ELF-1 (cell line): ENCODE measurements around the gene CDH26.

Source experiments
- DNase-seq: peaks from one replicate; pipeline ENCODE4 v3.0.0-alpha.2; 2016; ENCODE audit warnings: low read depth, low spot score

CDH26 gene

DNA sequence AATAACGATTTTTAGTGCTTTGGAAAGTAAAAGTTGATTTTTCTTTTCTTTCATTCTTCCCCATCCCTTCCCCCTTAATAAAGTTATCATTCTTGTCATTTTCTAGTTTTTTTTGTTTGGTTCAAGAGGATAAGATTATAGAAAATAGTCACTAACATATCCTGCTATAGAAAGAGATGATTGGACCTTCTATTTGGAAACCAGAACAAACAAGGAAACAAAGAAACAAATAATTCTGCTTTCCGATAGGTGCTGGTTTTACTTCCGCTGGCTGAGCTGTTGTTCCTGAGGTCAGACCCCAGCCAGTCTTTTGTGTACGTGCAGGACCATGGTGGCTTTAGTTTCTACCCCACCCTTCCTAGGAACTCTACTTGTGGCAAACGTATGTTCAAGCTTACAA lies at the start of gene CDH26:
Gene CDH26 (plus strand): TSS at position 301 of the 400 bp plus-strand sequence. CDS start 304 bp downstream, outside the sequence.
- DNase-seq = no peak

DNA sequence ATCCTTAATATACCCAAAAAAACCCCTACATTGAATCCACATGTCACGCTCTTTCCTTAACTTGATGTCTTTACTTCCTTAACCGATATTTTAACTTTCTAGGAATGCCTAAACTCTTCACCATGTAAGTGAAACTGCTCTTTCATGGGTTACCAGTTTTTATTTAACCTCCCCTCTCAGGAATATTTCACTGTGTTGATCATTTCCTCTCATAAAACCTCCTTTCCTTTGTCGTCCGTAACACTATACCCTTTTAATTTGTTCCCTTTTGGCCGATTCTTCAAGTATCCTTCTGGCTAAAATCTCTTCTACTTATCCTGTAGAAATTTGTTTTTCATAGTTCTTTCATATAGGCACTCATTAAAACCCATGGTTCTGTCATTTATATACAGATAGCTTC lies 49.4 kb upstream of the CDH26 start:
- no peak for DNase-seq

DNA sequence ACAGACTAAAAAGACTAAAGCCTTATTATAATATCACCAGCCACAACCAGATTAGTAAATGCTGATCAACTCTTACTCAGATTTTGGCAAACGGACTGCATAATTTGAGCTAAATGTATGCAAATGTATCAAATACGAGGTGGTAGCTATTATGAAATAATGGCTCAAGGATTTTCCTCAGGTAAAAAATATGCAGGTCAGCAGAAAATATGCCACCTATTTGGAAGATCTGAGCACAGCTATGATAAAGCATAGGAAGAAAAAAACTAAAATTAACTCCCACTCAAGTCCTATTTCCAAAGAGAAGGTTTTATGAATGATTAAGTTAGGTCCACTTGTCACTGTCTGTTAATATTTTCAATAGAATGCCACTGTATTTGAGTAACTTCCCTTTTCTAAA lies 47.2 kb upstream of the CDH26 start:
- no peak for DNase-seq

DNA sequence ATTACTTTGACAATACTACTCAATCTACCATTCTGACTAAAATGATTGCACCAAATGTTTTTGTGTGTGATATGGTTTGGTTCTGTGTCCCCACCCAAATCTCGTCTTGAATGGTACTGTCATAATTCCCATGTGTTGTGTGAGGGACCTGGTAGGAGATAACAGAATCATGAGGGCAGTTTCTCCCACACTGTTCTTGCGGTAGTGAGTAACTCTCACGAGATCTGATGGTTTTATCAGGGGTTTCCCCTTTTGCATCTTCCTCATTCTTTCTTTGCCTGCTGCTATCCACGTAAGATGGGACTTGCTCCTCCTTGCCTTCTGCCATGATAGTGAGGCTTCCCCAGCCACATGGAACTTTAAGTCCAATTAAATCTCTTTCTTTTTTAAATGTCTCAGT lies 45.6 kb upstream of the CDH26 start:
- DNase-seq = no peak

DNA sequence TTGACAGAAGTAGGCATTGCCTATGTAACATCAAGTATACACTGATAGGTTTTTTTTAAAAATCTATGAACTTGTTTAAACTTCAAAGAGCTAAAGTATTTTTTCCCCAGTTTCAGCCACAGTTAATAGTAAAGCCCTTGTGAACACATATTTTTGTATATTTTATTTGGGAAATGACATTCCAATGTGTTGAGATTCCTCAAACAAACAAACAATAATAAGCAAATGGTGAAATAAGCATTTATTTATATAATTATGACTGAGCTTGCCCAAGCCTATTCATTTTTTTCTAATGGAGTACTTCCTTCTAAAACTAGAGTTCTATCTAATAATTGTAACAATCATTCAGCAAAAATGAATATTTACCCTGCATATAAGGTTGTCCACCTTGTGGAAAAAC lies 37.3 kb upstream of the CDH26 start:
- DNase-seq = no peak

DNA sequence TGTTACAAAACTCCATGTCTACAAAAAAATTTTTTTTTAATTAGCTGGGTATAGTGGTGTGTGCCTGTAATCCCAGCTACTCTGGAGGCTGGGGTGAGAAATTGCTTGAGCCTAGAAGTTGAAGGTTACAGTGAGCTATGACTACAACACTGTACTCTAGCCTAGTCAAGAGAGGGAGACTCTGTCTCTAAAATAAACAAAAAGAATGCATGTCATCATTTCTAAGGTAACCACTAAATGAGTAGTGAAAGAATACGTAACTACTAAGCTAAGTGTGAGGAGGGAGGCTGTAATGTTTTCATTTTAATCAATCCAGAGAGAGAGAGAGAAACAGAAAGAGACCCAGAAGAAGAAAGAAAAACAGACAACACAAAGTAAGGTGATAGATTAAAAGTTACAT lies 34.7 kb upstream of the CDH26 start:
- DNase-seq = no peak

DNA sequence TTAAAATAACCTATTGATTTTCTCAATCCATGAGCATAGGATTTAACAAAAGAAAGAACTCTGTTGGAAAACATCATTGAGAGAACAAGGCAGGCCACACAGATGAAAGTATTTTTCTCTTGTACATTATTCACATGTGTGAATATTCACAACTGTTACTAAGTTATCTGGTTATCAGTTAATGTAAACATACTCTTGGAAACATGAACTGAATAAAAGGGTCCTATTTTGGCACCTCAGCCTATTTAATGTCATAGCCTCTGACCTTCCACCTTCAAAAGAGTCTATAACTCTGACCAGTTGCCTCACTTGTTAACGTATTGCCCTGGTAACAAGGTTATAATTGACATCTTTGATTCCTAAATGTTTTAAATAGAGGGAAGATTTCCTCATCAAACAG lies 32.9 kb upstream of the CDH26 start:
- DNase-seq = no peak

DNA sequence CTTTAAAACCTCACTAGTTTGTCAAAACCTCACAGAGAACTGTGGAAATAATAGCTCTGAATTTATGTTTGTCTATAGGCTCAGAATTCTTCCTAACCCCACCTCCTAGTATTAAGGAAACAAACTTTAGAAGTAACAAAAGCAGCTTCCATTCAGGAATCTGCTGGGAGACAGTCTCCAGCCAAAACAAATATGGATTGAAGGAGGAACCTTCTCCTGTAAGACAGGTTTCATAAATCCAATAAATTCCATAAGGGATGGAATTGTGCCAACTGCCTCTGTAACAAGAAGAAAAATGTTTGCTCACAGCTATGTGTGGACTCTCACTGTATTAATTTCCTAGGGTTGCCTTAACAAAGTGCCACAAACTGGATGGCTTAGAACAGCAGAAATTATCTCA lies 32.3 kb upstream of the CDH26 start:
- no peak for DNase-seq

DNA sequence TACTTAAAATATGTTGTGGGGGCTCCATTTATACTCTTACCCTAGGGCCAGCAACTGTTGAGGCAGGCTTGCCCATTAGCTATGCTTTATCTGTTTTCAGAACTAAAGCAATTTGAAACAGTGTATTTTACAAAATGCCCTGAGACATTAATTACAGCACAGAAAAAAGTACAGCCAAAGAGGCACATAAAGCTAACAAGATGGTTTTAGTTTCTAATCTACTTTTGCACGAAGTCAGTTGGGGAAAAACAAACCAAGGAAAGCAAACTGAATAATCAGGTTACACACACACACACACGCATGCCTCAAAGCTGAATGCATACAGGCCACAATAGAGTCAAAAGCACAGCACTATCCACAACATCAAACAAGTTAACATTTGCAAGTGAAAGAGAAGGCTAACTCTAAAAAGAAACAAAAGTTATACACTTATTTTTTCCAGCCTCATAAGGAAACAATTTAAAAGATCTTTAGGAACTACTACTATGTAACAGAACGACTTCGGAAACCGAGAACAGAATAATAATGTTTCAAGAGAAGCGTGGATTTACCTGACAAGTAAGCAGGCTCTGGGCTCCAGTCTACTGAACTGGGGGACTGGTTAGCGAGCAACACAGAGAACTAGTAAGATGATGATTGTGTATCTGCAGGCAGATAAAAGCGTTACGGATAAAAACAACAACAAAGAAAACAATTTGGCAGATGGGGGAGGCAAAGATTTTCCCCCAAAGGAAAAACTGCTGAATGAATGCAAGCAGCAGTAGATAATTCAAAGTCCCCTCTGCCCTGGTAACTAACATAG lies 26.5 kb upstream of the CDH26 start:
- no peak for DNase-seq

DNA sequence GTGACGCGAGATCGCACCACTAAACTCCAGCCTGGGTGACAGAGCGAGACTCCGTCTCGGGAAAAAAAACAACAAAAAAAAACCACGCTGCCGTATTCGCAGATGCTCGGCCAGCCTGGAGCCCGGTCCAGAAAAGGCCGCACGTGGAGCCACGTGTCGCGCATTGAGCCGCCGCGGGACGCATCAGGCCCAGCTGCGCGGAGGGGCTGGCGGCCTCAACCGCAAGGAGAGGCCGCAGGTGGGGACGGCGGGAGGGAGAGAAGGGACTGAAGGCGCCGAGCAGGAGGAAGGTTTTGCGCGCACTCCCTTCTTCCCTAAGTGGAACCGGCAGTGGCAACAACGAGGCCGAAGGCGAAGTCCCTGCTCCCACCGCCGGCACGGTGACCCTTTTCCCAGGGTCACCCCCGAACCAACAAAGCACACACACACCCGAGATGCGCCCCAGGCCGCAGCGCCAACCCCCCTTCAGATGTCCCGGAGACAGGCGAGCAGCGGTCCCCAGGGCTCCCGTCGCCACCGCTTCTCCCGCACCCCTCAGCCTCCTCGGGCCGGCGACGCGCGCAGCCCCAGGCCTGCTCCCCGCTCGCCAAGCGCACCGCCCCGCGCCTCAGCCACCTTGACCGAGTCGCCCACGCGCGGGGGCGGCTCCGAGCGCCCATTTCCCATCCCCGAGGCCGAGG lies 25.5 kb upstream of the CDH26 start:
- no peak for DNase-seq

DNA sequence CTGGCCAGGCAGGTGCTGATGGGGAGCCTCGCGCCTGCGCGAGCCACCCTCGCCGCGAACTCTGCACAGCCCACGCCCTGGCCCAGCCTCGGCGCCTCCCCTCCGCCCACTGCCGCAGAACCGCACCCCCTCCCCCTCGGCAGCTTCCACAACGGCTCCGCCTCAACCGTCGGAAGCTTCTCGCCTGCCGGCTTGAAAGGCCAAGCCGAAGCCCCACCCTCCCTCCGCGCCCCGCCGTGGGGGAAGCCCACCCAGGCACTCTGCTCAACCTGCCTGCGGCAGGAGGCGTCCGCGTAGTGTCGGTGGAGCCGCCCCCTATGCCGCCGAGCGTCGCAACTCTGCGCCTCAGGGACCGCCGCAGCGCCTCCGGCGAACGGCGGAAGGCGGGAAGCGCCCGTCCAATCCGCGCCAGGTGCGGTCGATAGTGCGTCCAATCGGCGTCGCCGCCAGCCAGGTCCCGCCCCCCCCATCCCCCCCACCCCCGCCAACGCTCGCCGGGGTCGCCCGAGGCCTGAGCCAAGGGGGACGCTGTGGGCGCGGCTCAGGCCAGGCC lies 24.9 kb upstream of the CDH26 start, which contains the start of gene SYCP2:
Gene SYCP2 (minus strand): TSS at position 342 of the 553 bp plus-strand sequence. CDS start 11,224 bp downstream, outside the sequence.
- peak; percentile 20 for DNase-seq

DNA sequence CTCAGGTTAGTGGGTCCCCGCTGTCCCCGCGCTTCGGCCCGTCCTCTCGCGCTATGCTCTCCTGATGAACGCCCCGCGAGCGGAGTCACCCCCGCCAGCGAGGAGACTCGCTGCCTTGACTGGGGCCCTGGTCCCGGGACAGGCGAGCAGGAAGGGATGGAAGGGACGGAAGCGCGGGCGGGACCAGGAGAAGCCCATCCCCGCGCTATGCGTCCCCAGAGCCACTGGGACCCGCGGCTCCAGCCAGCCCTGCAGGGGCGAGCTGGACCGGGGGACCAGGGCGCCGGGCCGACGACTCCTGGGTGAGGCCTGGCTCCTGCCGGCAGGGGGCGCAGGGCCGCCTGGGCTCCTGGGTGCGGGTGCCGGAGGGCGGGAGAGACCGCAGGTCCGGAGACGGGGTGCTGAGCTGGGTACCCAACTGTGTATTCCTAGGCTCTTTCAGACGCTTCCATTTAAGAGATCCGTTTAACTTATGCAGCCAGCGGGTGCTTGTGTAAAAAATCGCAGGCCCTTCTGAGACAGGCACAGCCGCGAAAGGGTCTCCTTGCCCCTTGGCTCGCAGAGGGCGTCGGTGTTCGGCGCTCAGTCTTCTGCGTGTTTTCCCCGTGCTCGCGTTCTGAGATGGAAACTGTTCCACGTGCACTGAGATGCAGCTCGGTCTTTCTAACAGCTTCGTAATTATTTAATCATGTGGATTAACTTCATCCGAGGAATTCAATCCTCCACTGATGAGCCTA lies 24.2 kb upstream of the CDH26 start:
- DNase-seq = peak; percentile 88

DNA sequence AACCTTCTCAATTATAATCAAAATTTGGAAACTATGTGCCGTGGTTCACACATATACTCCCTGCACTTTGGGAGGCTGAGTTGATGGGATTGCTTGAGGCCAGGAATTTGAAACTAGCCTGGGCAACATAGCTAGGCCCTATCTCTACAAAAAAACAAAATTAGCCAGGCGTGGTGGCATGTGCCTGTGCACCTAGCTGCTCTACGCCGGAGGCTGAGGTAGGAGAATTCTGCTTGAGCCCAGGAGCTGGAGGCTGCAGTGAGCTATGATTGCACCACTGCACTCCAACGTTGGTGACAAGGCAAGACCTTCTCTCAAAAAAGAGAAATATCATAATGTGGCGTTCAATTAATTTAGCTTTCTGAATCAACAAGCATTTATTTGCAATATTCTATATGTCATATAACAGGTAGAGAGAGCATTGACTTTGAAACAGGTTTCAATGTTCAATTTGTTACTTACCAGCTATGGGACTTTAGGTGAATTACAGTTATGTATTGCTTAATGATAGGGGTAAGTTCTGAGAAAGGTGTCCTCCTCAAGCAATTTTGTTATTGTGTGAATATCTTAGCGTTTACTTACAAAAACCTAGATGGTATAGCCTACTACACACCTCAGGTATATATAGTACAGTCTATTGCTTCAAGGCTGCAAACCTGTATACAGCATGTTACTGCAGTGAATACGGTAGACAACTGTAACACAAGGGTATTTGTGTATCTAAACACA lies 22.6 kb upstream of the CDH26 start:
- no peak for DNase-seq

DNA sequence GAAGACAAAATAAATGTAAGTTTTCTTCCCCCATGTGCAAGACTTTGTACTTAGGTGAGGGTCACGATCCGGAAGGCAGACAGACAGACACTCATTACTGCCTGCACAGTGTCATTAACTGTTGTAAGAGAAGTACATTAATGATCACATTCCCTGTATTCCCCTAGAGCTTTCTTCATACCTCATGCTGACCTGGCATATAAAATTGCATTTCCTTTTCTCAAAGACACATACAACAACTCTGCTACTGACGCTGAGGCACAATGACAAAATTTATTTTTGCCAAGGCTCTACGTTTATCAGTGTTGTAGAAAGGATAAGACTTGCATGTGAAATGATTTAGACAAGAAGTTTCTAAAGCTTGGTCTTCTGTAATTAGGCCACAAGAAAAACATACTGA lies 21.8 kb upstream of the CDH26 start:
- no peak for DNase-seq

DNA sequence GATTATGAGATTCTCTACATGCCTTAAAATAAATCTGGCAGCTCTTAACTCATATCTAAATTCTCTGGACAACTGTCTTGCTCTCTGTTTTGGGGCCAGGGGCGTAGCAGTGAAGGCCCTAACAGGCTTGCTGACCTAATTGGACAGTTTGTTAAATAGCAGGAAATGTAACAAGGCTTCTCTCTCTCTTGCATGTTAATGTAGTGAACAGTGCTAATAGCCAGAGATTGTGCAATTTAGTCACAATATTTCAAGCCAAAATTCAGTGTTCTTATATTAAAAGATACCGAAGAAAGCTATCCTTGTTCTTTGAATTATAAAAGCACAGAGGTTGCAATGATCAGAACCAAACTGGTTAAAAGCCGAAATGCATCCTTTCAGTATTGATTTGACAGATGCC lies 21.1 kb upstream of the CDH26 start:
- no peak for DNase-seq

DNA sequence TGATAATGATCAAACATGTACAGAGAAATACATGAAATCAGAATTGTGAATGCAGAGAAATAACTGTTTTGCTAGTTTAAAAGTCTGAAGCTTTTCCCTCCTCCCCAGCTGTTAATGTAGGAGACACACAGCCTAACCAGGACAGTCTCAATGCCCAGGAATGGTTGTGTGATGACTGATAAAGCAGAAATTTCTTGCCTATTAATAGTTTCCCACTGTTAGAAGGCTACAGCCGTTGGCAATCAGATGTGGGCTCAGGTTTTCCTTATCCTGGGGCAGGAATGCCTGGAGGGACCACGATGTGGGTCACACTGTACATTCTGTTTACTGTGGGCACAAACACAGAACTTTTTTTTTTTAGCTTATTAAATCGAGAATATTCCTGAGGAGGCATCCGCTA lies 20.0 kb upstream of the CDH26 start:
- no peak for DNase-seq

DNA sequence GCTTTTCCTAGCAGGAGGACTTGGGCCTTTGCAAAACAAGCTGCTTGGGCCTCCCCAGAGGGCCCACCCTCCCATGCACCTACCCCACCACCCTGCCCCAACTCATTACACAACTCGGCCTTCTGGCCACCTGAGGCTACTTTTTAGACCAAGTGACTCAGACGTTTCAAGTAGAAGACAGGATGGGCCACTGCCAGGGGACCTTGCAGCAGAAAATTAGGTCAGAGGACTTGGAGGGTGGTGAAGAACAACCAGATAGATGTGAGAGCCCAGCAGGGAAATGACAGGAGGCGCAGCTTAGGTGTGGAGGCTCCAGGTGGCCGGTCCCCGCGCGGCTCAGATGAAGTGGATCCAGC lies 19.5 kb upstream of the CDH26 start:
- DNase-seq = no peak

DNA sequence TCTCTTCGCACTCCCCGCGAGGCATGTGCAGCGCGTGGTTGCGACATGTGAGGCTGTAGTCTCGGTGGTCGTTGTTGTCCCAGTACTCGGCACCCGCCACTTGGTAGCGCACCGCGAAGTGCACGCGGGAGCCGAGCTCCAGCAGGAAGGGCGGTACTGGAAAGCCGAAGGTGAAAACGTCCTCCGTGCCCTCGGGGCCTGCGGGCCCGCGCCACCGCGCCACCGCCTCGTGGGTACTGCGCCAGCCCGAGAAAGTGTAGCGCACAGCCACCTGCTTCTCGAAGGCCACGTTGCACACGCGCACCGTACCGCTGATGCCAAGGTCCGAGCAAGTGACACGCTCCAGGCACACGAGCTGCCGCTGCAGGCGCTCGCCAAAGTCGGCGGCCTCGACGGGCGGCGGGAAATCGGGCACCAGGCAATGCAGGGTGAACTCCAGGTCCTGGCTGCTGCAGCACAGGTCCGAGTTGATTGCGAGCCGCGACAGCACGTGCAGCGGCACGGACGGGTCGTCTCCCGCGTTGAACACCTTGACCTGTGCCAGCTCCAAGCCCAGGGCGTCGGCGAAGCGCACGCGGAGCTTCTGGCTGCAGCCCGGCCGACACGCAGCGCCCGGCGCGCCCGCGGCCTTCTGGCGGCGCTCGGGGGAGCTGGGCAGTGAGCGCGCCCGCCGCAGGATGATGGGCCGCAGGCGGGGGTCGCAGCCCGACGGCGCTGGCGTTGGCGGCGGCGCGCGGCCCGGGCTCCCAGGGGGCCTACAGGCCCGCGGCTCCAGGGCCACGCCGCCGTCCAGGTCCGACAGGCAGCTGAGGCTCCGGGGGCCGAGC lies 19.0 kb upstream of the CDH26 start:
- DNase-seq = peak; percentile 27

DNA sequence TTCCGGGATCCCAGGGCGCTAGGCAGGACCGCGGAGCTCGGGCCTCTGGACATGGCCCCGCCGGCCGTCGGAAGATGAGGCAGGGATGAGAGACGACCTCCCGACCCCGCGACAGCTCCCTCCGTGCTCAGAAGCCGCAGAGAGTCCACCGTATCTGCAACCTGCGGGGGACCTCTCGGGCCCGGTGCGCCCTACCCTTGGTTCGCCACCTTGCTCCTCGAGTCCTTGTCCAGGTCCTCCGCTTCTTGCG lies 18.4 kb upstream of the CDH26 start:
- DNase-seq = no peak

DNA sequence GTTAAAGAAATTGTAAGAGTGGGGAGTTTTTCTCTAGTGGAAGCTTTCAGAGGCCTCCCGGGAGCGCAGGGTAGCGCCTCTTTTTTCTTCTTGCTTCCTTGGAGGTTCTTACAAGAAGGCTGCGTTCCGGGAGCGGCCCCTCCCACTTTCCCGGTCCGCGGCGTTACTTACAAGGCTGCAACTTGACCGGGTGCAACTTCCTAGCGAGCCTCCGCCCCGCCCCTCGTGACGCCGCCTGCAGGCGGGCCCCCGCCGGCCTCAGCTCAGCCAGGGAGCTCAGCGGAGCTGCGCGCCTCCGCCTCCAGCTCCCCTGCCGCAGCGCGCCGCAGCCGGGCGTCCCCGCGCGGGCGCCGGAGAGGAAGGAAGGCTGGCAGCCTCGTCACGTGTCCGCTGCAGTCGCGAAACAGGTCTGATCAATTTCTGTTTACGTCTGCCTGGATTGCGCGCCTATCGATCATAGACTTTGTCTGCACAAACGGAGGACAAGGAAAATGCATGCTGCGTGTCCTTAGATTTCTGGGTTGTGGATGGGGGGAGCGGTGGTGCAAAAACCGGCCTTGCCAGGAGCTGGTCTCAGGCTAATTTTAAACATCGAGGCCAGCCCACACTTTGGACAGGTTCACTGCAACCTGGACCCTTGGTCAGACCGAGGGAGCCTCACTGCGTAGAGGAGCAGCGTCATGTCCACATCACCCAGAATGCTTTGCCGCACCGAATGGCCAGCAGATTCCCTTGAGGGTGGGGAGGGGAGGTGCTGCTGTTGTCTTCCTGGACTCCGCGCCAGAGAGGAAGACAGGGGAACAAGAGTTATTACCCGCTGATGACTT lies 17.9 kb upstream of the CDH26 start, which contains the start of the genes FAM217B and PPP1R3D:
Gene FAM217B (plus strand): TSS at position 261 of the 827 bp plus-strand sequence. CDS start 3,555 bp downstream, outside the sequence.
Gene PPP1R3D (minus strand): TSS at position 177 of the 827 bp plus-strand sequence. CDS start 374 bp downstream, outside the sequence.
- DNase-seq = peak; percentile 97
